ENCODE data around the gene GRIK1.

DNA sequence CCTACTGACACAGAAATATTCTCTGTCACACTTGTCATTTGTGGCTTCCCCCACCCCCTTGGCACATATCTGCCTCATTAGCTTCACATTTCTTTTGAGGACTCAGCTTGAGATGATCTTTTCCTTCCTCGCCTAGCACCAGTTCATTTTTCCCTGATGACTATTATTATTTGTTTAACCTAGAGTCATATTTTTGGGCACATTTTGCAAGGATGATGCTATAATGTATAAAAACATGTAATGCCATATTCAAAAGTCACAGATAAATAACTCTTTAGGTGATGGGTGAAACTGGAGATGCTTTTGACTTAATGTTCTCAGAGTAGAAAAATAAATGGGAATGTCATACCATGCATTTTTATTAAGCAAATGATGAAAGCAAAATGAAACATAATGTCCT lies 438.3 kb downstream of the GRIK1 start:
- TF ChIP-seq POLR2AphosphoS5 (IDR thresholded peaks at IDR 0.05; ENCODE audit: insufficient read depth in 1 of 2, low read depth in 1 of 2), result no peak
- TF ChIP-seq, protein P1, sequence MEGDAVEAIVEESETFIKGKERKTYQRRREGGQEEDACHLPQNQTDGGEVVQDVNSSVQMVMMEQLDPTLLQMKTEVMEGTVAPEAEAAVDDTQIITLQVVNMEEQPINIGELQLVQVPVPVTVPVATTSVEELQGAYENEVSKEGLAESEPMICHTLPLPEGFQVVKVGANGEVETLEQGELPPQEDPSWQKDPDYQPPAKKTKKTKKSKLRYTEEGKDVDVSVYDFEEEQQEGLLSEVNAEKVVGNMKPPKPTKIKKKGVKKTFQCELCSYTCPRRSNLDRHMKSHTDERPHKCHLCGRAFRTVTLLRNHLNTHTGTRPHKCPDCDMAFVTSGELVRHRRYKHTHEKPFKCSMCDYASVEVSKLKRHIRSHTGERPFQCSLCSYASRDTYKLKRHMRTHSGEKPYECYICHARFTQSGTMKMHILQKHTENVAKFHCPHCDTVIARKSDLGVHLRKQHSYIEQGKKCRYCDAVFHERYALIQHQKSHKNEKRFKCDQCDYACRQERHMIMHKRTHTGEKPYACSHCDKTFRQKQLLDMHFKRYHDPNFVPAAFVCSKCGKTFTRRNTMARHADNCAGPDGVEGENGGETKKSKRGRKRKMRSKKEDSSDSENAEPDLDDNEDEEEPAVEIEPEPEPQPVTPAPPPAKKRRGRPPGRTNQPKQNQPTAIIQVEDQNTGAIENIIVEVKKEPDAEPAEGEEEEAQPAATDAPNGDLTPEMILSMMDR (IDR thresholded peaks at IDR 0.05), result no peak

Measured in vagina (tissue), 2 donors.